Omental fat pad (tissue), 4 donors: ENCODE measurements around the gene AGO4. TPM values are rescaled to one million over a fixed set of nuclear protein-coding genes. Genes with fewer than 3 reads are reported as not detected.
"Not testable (repeated sequence)": the region's sequence is repeated elsewhere in the genome, so short reads cannot be mapped to it uniquely, and the experiment has no call there.

Experiments
- ATAC-seq: fragments of 150-250 bp; one replicate; pipeline ENCODE4 v1.9.1; 2016; ENCODE audit warnings: mild to moderate bottlenecking, moderate library complexity; ENCODE audit not compliant: low FRiP score
- DNase-seq: peaks from one replicate; pipeline ENCODE4 v3.0.0-alpha.2; 2019; ENCODE audit warnings: low spot score
- total RNA-seq, 4 donors: library from RNA; depleted of rRNA; stranded (reverse); fragments of >200 nt; gene quantifications; one replicate each; pipeline ENCODE4 v1.1.0, GENCODE V29; 2016
- TF ChIP-seq, protein P1 (sequence below), 3 donors: fragments of 450-650 bp; IDR thresholded peaks; one replicate each; pipeline ENCODE4 v1.5.1; 2016 to 2017; ENCODE audit warnings: antibody characterized with exemption in 3 of 3, mild to moderate bottlenecking in 3 of 3, moderate library complexity in 2 of 3

AGO4 gene
- total RNA-seq, 4 donors from 2014 or later, result 9.2 to 28.2 (median 18.4) TPM

DNA sequence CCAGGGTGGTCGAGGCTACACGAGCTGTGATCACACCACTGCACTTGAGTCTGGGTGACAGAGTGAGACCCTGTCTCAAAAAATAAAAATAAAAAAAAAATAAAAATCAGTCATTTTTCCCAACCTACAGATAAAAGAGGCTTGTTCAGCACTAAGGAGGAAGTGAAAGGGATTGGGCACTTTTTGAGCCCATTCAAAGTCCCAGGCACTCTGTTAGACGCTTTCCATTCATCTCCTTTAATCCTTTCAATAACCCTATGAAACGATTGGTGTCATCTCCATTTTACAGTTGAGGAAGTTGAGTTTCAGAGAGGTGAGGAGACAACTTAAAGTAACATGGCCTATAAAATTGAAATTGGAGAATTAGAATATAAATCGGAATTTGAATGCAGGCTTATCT, 10.4 kb upstream of the AGO4 start:
- DNase-seq (no peak), ATAC-seq (no peak)
- TF ChIP-seq, protein P1, sequence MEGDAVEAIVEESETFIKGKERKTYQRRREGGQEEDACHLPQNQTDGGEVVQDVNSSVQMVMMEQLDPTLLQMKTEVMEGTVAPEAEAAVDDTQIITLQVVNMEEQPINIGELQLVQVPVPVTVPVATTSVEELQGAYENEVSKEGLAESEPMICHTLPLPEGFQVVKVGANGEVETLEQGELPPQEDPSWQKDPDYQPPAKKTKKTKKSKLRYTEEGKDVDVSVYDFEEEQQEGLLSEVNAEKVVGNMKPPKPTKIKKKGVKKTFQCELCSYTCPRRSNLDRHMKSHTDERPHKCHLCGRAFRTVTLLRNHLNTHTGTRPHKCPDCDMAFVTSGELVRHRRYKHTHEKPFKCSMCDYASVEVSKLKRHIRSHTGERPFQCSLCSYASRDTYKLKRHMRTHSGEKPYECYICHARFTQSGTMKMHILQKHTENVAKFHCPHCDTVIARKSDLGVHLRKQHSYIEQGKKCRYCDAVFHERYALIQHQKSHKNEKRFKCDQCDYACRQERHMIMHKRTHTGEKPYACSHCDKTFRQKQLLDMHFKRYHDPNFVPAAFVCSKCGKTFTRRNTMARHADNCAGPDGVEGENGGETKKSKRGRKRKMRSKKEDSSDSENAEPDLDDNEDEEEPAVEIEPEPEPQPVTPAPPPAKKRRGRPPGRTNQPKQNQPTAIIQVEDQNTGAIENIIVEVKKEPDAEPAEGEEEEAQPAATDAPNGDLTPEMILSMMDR (IDR thresholded peaks at IDR 0.05), result no peak

DNA sequence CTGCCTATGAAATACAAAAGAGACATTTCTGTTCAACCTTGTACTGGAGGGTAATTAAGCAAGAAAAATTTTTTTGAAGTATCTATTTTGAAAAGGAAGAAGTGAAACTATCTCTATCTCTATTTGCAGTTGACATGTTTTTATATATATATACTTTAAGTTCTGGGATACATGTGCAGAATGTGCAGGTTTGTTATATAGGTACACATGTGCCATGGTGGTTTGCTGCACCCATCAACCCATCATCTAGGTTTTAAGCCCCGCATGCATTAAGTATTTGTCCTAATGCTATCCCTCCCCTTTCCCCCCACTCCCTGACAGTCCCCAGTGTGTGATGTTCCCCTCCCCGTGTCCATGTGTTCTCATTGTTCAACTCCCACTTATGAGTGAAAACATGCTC, 9.8 kb upstream of the AGO4 start:
- not testable (repeated sequence) for DNase-seq, ATAC-seq

DNA sequence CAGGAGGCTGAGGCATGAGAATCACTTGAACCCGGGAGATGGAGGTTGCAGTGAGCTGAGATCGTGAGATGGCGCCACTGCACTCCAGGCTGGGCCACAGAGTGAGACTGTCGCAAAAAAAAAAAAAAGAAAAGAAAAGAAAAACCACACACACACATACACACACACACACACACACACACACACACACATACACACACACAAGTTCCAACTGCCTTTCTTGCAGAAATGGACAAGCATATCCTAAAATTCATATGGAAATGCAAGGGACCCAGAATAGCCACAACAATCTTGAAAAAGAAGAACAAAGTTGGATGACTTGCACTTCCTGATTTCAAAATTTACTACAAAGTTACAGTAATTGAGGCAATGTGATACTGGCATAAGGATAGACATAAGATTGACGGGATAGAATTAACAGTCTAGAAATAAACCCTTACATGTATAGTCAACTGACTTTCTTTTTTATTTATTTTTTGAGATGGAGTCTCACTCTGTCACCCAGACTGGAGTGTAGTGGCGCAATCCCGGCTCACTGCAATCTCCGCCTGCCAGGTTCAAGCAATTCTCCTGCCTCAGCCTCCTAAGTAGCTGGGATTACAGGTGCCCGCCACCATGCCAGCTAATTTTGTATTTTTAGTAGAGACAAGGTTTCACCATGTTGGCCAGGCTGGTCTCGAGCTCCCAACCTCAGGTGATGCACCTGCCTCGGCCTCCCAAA, 7.5 kb upstream of the AGO4 start:
- ATAC-seq, result not testable (repeated sequence)

DNA sequence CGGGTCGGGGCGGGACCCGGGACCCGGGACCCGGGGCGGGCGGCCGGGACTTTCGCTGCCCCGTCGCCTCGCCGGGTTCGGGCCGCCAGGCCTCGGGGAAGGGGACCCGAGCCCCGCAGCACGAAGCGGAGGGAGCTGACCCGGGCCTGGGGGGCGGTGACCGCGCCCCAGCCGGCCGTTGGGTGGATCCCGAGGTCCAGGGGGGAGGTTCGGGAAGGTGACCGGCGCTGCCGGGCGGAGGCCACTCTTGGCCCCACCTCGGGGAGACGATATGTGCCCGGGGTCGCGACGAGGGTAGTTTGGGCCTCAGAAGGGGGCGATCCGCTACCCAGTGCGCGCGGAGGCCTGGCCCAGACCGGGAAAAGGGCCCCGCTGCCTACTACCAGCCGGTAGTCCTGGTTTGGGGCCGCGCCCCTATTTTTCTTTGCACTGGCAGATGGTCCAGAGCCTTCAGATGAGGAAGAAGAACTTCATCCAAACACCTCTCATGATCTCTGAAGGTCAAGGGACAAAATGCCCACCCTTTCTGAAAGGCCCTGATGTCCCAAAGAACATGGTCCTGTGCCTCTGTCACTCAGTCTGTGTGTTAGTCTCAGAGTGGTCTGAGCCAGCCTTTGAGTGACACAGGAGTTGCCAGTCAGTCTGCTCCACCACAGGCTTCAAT, 766 bp downstream of the AGO4 start:
- TF ChIP-seq, protein P1 (IDR thresholded peaks at IDR 0.05), result no peak
- ATAC-seq (peak; percentile 40), DNase-seq (no peak)

More for the DNA sequence above, 7.5 kb upstream of the AGO4 start:
- DNase-seq, result not testable (repeated sequence)

DNA sequence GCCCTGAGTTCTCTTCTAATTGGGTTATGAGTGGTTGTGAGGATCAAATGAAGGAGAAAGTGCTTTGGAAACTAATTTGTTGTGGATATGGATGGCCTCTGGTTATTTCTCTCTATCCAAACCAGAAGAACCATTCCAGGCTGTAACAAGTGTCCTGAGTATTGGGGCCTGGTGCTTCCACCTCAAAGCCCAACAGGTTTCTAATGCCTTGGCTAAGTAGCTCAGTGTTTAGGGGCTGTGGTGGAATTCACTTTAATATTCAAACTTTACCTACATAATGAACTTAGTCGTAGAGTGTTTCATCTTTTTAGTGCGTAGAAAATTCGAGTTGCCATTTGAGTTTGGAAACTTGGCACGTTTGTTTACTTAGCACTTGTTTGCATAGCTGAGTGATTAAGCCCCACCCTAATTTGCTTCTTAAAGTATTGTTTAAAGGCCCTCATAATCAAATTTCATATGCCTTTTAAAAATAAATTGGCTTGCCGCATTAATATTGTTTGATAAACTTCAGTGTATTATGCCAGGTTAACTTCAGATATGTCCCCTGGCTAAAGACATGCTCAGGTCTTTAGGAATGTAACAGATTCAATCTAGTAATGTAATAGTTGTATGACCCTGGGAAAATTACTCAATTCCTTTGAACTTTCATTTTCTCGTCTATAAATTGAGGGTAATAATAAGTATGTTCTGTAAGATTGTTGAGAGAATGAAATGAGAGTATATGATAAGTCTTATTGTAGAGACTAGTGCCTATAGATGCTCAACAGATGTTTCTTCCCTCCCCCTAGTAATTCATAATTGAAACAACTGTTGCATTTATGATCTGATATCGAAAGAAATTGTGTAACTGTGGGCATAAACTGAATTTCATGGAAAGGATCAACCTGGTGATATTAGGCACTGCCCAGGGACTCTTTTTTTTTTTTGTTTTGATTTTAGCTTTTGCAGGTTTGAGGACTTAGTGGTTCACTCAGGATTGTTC, 1.6 kb downstream of the AGO4 start:
- no peak for ATAC-seq
- TF ChIP-seq, protein P1 (IDR thresholded peaks at IDR 0.05), result no peak
- no peak for DNase-seq

DNA sequence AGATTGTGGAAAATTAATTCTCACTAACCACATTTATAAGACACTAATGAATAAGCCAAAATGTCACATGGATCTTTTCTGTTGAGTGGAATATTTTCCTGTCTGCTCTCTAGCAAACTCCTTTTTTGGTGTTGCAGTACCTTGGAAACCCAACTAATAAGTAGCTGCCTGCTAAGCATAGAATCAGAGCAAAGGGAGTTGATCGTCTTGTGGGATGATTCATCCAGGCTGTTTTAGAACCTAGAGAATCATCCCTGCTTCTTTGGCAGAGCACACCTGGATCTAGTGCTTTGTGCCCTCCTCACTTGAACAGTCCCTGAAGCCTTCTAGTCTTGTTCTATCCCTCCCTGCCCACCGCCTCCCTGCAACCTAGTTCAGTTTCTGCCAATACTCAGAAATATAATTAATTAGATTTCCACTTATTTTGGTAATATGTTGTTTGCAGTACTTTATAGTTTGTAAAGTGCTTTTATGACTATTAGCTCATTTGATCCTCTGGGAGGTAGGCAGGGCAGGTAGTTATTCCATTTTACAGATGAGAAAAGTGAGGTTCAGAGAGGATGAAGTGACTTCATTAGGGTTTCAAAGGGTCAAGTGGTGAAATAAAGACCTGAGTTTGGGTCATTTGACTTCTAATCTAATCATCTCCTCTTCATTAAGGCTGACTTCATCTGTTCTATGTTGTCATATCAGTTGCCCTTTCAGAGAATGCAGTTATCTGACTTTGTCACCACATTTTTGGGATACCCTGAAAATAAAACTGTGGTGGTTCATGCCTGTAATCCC, 2.5 kb downstream of the AGO4 start:
- DNase-seq, result no peak
- ATAC-seq, result no peak
- TF ChIP-seq, protein P1 (IDR thresholded peaks at IDR 0.05), result no peak

DNA sequence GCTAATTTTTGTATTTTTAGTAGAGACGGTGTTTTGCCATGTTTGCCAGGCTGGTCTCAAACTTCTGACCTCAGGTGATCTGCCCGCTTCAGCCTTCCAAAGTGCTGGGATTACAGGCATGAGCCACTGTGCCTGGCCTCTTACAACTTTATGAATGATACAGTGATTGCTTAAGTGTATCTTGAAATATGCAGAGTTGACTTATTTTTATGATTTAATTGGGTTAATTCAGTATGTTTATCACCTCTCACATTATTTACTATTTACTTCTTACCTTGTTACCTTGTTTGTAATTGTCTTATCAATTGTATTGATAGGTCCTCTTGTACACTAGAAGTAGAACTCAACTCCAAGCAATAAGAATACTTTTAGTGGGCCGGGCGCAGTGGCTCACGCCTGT, 4.9 kb downstream of the AGO4 start:
- ATAC-seq, DNase-seq: not testable (repeated sequence)

DNA sequence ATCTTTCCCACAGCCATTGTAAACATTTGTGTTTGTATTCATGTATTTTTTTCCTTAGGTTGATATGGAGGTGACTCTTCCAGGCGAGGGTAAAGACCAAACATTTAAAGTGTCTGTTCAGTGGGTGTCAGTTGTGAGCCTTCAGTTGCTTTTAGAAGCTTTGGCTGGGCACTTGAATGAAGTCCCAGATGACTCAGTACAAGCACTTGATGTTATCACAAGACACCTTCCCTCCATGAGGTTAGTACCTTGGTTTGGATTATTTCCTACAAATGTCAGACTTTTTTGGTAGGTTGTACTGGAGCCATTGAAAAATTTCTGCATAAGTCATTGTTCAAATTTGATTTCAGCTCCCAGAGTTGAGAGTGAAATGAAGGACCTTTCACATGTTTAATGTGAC, 17.4 kb downstream of the AGO4 start:
- TF ChIP-seq, protein P1 (IDR thresholded peaks at IDR 0.05), result no peak
- DNase-seq (no peak), ATAC-seq (no peak)
